IPS DF 19.7 (cell line): Measurements from ENCODE around the gene EIPR1.

Experiments
- DNase-seq: peaks from one replicate; pipeline ENCODE4 v3.0.0-alpha.2; 2013; ENCODE audit warnings: low read depth, low spot score

Gene EIPR1

DNA sequence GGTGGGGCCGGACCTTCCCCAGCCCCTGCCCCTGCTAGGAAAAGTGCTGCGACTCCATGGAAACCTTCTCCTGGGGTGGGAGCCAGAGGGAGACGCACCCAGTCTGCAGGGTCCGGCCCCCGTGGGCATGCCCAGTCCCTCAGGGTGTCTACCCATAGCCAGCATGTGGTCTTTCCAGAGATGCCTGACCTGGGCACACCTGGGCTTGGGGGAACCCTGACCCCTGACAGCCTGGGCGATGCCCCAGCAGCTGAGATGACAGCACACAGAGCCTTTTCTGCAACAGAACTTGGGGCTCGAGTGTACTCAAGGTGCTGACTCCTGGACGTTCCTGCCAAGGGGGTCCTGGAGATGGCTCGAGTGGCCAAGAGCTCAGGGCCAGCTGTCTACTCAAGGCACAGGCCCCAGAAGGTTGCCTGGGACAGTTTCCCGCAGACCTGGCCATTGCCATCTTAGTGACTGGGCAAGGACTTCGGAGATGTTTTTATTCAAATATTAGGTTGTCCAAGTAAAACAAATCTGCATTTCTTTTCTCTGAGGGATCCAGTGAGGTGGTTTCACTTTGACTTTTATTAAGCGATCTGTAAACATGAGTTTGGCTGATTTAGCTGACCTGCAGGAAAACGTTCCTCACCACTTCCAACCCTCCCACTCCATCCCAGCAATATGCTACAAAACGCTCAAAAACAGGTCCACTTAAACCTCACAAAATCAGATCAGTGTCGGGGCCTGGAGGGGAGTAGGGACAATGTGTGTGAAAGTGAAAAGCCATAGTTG lies 228.0 kb downstream of the EIPR1 start:
- no peak for DNase-seq

DNA sequence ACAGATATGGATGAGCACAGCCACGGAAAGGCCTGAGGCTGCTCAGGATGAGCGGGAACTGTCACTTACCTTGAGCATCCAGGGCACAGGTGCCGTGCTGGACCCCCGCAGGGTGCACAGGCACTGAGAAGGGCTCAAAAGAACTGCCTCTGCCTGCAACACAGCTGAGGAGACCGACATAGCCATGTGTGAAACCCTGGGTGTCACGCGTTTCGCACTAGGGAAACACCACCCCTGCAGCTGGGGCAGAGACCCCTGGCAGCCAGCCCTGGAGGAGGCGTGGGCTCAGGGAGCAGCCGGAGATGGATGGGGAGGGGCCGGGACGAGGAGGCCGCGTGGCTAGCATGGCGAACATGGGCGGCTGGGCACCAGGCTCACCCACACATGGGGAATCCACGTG lies 228.9 kb downstream of the EIPR1 start:
- DNase-seq, result no peak

DNA sequence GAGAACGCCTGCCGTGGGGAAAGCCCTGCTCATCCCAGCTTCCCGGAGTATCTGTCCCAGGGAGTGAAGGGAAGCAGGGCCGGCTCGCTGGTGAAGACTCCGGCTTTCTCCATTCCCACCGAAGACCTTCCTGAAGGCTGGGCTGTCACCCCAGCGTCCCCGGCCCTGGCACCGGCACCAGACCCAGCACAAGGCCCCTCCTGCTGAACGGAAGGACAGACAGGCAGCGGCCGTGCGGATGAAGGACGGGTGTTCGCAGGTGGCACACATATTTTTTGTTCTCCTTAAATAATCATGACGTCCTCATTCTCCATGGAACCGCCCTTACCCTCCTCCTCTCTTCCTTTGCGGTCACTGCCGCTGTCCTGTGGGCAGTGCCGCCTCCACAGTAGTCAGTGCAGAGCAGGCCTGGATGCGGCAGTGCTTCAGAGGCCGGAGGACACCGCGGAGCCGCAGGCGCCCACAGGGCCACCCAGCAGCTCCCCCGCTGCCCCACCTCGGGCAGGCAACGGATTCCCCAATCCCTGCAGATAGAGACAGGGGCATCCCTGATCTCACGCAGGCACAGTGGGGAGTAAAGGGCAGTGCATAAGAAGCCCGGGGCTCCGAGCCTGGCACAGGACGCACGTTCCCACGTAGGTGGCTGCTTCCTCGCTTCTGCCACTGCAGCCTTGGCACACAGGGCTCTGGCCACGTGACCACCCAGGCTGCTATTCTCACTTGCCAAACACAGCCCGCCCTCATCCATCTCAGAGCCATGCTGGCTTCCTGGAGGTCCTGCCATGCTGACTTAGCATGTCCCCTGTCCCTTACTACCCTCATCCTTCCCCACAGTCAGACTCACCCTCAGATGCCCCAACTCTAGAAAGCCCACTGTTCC lies 229.7 kb downstream of the EIPR1 start:
- no peak for DNase-seq

DNA sequence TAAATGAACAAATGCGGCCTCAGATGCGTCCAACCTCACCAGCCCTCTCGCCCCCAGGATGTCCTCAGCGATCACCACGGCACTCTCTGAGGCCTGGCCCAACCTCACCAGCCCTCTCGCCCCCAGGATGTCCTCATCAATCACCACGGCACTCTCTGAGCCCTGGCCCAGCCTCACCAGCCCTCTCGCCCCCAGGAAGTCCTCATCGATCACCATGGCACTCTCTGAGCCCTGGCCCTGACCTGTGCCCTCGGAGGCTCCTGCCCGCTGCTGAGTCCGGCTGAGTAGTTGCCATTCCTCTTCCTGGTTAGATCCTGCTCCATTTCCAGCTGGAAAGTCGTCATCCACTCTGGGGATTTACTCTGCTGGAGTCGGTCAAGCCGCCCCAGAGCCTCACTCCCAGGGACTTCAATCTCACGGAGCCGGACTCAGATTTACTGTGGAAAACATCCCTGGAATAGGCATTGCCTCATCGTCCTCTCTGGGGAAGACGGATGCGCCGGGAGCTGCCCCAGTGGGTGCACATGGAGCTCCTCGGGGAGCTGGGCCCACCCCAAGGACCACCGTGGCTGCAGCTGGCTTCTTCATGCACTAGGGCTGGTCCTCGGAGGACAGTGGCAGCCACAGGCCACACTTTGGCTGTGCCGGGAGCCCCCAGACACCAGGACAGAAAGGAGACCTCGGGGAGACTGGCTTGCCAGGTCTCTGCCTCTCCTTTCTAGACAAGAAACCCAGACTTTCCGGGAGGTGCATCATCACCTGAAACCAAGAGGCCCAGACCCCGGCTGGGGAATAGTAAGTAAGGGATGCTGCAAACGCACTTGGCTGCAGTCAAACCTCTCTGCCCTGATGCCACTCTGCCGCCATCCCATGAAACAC lies 230.6 kb downstream of the EIPR1 start:
- no peak for DNase-seq

DNA sequence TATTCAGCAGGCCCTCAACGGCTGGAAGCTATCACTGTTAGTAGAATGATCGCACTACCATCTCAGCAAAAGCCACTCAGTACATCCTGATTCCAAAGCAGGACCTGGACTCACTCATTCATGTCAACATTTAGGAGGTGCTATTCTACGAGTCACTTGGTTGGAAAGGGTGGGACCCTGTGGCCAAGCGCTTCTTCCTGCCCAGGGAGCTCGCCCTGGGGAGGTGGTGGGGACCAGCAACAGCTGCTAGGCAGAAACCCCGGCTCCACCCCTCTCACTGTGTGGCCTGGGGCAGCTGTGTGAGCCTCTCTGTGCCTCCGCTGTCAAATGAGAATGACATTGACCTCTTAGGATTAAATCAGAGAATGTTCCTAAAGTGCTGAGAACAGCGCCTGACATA lies 231.4 kb downstream of the EIPR1 start:
- DNase-seq, result no peak

DNA sequence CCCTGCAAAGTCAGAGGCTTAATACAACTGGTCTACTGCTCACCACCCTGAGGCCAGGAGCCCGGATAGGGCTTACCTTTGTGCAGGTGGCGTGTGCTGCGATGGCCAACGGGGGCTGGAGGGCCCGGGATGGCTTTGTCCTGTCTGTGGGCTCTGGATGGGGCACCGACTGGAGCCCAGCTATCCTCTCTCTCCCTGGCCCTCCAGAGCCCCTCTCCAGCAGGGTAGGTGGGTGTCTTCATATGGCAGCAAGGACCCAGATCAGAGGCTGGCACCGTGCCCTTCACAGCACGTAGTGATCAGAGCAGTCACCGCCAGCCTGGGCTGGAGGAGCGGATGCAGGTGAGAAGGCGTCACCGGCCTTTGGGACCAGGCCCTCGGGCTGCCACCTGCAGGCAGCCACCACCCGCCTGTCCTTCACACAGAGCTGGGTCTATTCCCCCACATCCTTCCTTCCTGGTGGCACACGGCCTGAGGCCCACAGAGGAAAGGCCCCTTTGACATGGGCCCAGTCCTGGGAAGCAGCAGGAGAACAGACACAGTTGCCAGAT lies 232.1 kb downstream of the EIPR1 start:
- DNase-seq, result no peak

DNA sequence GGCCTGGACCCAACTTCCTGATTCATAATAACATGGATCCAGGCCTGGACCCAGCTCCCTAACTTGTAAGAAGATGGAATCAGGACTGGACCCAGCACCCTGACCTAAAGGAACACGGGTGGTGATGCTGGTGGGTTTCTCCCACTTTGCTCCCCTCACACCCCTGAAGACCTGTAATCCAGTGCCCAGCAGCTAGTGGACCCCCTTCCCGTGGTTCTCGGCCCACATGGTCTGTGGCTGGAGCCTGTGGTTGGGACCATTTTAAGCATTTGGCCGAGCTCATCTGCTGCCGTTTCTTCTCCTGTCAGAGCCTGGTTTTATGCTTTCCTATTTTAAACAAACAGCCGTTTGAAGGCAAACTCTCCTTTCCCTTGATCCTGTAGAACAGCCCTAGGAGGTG lies 232.8 kb downstream of the EIPR1 start:
- no peak for DNase-seq

DNA sequence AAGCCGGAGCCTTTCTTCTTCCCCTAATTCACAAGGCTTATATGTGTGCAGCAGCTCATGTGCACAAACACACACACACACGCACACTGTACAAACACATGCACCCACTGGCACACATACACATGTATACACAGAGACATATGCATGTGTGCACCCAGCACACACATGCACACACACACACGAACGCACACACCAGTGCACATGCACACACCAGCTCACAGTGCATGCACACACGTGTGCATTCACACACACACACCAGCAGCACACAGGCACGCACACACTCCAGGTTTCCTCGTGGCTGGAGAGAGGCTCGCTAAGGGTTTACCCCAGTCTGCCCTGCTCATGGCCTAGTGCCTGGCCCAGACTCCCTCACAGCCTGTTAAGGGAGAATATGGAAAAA lies 234.0 kb downstream of the EIPR1 start:
- DNase-seq, result no peak

DNA sequence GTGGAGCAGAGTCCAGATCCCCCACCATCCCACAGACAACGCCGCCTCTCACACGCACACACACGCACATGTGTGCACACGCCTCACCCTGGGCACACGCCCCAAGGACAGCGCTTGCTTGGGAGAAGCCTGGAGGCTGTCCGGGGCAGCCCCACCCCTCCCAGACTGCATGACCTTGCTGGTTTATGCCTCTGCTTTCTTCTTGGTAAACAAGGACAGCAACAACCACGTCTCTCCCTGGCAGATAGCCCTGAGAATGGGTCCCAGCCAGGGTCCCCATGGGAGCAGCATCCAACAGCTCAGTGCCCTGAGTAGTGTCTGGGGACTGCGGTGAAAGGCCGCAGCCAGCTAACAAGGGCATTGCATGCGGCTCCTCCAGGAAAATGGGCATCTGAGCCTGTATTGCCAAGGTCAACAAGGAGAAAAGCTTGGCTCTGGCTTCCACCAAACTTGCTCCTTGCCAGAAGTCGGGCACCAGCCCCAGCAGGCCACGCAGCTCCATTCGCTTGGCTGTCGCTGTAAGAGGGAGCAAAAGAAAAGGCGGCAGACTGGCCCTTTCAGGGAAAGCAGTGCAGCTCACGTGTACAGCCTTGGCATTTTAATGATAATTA lies 234.6 kb downstream of the EIPR1 start:
- DNase-seq, result no peak

DNA sequence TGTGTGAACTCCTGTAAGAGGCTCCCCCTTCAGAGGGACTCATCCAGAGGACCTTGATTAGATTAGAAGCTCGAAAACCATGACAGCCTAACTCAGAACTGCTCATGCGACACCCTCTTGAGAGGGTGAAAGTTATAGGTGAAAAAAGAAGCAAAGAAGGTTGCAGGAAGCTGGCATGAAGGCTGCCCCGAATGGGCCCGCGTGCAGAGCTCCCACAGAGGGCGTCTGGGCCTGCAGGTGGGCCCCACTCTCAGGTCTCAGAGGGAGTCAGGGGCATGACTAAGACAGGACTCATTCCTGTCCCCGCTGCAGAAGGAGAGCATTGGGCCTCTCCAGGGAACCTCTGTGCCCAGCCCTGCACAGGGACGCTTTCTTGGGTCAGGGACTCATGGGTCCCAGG lies 235.4 kb downstream of the EIPR1 start:
- DNase-seq, result no peak

DNA sequence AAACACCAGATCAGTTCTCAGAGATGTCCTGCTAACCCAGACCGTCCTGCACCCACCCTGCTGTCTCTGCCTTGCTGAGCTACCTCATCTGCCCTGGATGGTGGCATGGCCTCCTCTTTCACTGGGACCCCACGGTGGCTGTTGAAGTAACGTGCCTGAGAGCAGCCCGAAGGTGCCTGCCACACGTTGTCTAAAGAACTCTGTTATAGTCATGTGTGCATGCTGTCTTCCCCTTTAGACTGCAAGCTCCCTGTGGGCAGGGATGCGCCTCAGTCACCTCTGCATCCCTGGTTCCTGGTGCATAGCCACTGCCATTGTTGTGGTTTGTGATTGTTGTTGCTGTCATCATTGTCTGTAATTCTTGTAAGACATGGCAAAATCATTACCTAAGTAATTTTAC lies 235.9 kb downstream of the EIPR1 start:
- DNase-seq, result no peak

DNA sequence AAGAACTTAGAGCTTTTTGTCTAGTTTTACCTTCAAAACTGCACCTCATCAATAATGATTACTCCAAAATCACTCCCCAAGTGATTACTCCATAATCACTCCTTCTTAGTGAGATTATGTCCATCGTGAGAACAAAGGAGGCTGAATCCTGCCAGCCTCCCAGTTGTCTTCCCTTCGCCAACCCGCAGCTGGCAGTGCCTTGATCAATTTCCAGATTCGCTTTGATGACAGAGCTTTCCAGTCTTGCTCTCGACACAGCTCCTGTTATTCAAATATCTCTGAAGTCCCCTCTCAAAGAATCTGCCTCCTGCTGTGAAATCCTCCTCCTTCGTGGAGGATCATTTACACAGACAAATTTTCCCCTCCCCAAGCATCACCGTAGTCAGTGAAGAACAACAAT lies 237.7 kb downstream of the EIPR1 start:
- DNase-seq, result no peak
